NCI-H2227 treated with DMSO at 0.1 percent for 48 hours (cell line): ENCODE results near the gene TNFRSF11A.

Experiments
- DNase-seq: peaks from one replicate; lab custom pipeline; 2025; lab: John Stamatoyannopoulos, UW

TNFRSF11A gene

GRCh38 chr18:62420151-62420512 is 95.0 kb downstream of the TNFRSF11A start:
- DNase-seq: no peak

- no peak for DNase-seq
These were observed 95.6 kb downstream of the TNFRSF11A start for GRCh38 chr18:62420513-62421209.

- DNase-seq: peak; percentile 87
These were observed 100.5 kb downstream of the TNFRSF11A start for GRCh38 chr18:62425465-62426190.

- no peak for DNase-seq
These were observed 101.0 kb downstream of the TNFRSF11A start for GRCh38 chr18:62426191-62426488.

GRCh38 chr18:62432176-62432575 is 107.1 kb downstream of the TNFRSF11A start:
- no peak for DNase-seq

GRCh38 chr18:62434798-62435197 is 109.7 kb downstream of the TNFRSF11A start:
- DNase-seq: no peak

GRCh38 chr18:62435435-62436031 is 110.4 kb downstream of the TNFRSF11A start:
- peak; percentile 6 for DNase-seq

GRCh38 chr18:62436636-62437234 is 111.6 kb downstream of the TNFRSF11A start:
- no peak for DNase-seq

- no peak for DNase-seq
These were observed 112.3 kb downstream of the TNFRSF11A start for GRCh38 chr18:62437235-62438017.

GRCh38 chr18:62438018-62438329 is 112.9 kb downstream of the TNFRSF11A start:
- no peak for DNase-seq

- no peak for DNase-seq
These were observed 113.3 kb downstream of the TNFRSF11A start for GRCh38 chr18:62438402-62438801.

GRCh38 chr18:62438866-62439265 is 113.8 kb downstream of the TNFRSF11A start:
- DNase-seq: peak; percentile 4
